ENCODE data around the gene UBE2G1.
"Not testable (repeated sequence)": the region's sequence is repeated elsewhere in the genome, so short reads cannot be mapped to it uniquely, and the experiment has no call there.

UBE2G1 gene

DNA sequence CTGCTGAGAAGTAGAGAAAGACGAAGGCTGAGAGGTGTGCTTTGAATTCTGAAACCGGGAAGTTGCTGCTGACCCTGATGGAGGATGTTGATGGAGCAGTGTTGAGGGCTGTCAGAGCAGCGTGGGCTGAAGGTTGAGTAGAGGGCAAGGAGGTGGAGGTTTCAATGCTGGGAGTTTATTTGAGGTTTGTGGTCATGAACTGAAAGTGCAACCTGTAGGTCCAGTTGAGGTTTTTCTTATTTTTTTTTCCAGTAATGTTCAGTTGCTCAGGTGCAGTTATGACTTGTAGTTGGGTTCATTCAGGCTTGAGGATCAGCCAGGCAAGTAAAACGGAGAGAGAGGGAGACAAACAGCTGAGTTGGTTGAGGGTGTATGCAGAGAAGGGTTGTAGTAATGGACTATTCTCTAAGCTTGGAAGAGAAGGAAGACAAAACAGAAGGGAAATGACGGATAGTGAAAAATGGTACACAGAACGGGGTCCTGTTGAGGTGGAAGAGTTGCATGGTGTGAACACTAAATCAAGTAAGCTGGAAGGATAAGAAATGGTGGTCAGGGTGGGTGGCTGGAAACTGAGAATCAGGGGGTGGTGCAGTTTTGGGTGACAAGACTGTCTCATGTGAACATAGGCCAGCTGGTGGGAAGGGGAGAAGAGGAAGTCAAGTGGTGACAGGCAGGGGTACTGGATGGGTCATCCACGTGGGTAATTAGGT is 8.7 kb upstream of the UBE2G1 start:
- no peak for DNase-seq (ENCODE audit: low read depth in 3 of 3)

GRCh38 chr17:4369557-4370230 is 3.2 kb upstream of the UBE2G1 start:
- DNase-seq (ENCODE audit: low read depth in 3 of 3): no peak

GRCh38 chr17:4368341-4368740 is 1.9 kb upstream of the UBE2G1 start:
- no peak for DNase-seq (ENCODE audit: low read depth in 3 of 3)

DNA sequence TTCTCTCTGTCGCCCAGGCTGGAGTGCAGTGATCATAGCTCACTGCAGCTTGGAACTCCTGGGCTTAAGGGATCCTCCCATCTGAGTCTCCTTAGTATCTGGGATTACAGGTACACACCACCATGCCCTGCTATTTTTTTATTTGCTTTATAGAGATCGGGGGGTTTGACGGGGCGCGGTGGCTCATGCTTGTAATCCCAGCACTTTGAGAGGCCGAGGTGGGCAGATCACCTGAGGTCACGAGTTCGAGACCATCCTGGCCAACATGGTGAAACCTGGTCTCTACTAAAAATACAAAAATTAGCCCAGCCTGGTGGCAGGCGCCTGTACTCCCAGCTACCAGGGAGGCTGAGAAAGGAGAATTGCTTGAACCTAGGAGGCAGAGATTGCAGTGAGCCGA is 702 bp upstream of the UBE2G1 start:
- DNase-seq (ENCODE audit: low read depth in 3 of 3): not testable (repeated sequence)

DNA sequence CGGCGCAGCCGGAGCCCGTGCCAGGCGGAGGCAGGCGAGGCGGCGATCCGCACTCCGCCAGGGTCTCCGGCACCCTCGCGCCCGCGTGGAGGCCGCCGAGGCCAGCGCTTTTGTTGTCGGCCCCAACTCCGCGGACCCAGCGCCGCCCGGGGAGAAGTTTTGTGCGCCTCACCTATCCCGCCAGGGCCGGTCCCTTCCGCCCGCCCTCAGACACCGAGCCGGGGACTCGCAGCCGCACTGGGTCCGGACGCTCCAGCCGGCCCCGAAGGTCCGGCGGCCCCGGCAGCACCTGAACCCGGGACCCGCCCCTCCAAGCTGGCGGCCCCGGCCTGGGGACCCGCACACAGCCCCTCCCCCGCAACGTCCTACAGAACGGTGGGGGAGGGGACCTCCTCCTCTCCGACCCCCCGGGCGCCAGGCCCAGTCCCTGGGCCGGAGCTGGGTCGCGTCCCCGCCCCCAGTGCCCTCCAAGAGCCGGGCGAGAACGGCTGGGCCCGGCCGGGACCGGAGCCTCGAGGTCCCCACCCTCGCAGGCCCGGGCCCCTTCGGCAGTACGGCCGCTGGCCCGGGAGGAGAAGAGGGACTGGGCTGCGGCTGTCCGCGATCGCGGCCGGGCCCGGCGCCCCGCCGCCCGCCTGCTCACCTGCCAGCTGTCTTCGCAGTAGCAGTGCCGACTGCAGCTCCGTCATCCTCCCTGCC is 698 bp downstream of the UBE2G1 start:
- DNase-seq (ENCODE audit: low read depth in 3 of 3): peak in 2 of 3 experiments; percentile 5 to 38

DNA sequence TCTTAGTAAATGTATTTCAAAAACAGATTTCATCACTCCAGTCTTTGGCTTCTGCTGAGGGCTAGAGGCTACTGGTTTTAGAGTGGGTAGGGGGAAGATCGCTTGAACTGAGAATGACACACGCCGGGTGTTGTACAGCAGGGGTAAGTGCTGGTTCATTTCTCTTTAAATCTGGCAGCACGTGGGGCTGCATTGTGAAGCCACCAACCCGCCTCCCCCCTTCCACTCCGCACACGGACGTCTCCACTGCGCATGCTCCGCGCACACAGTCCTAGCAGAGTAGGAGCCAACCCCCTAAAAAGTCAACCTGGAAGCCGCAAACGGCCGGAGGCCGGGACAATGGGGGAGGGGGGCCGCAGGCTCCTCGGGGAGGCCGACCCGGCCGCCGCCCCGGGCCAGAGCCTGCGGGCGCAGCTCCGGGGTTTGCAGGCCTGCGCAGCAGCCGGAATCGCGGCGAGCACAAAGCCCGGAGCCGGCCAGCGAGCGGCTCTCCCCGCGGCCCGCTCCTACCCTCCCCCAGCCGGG is 1.3 kb downstream of the UBE2G1 start:
- DNase-seq (ENCODE audit: low read depth in 3 of 3): peak; percentile 76 to 83 (median 82)

DNA sequence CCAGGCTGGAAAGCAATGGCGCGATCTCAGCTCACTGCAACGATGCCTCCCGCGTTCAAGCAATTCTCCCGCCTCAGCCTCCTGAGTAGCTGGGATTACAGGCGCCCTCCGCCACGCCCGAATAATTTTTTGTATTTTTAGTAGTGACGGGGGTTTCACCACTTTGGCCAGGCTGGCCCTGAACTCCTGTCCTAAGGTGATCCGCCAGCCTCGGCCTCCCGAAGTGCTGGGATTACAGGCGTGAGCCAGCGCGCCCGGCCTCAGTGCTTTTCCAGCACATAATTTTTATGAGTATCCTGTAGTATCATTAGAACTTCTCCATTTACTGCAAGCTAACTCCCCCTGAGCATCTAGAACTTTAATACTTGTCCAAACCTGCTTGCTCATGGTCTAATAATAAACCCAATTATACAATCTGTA is 1.8 kb downstream of the UBE2G1 start:
- no peak for DNase-seq (ENCODE audit: low read depth in 3 of 3)

DNA sequence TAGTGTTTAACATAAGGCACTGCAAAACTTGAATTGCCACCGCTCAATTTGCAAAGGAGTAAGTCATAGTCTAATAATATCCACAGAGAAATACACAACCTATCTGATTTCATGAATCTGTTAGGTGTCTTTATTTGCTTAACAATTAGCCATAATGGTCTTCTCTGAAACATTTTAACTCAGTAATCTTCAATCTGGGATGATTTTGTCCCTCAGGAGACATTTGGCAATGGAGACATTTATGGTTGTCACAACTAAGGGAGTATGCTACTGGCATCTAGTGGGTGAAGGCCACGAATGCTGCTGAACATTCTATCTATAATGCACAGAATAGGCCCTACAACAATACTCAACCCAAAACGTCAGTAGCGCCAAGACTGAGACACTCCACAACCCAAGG is 4.3 kb downstream of the UBE2G1 start:
- no peak for DNase-seq (ENCODE audit: low read depth in 3 of 3)

GRCh38 chr17:4358154-4358553 is 8.3 kb downstream of the UBE2G1 start:
- DNase-seq (ENCODE audit: low read depth in 3 of 3): no peak

DNA sequence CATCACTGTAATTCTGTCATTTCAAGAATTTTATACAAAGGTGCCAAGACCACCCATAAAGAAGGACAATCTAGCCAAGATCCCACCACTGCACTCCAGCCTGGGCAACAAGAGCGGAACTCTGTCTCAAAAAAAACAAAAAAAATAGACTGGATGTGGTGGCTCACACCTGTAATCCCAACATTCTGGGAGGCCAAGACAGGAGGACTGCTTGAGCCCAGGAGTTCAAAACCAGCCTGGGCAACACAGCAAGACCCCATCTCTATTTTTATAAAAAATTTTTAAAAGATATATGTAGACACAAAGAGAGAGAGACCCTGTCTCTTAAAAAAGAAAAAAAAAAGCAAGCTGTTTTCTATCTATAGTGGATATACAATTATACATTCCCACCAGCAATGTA is 8.8 kb downstream of the UBE2G1 start:
- no peak for DNase-seq (ENCODE audit: low read depth in 3 of 3)

DNA sequence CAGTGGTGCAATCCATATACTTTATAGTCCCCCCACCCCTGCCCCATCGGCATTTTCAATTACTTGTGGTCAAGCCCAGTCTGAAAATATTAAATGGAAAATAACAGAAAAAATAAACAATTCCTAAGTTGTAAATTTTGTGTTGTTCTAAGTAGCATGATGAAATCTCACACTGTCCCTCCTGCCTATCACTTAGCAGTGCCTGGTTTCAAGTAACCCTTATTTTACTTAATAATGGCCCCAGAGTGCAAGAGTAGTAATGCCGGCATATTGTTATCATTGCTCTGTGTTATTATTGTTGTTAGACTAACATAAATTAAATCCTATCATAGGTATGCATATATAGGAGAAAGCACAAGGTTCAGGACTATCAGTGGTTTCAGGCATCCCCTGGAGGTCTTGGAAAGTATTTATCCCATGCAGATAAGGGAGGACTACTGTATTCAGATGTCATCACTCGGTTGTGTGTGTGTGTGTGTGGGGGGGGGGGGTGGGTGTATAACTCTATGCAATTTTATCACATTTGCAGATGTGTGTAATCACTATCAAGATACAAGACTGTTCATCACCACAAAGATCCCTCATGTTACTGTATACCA is 9.3 kb downstream of the UBE2G1 start:
- DNase-seq (ENCODE audit: low read depth in 3 of 3): no peak

- DNase-seq (ENCODE audit: low read depth in 3 of 3): no peak
Measured at GRCh38 chr17:4354862-4355514, 11.5 kb downstream of the UBE2G1 start.

DNA sequence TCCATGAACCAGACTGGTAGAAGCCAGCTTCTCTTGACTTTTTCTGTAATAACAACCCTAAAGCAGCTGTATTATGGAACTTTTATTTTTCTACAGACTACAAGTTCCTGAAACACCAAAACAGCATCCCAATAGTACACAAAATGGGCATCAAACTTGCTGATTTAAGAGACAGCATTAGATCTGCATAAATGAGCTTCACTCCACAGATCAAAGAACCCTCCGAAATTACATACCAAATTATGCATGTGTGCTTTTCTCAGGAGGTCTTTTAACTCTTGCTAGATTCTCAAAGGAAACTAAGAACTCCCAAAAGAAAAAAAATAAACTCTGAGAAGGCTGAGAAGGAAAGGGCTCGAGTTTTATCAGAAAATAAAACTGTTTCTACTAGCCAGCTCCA is 12.3 kb downstream of the UBE2G1 start:
- no peak for DNase-seq (ENCODE audit: low read depth in 3 of 3)

DNA sequence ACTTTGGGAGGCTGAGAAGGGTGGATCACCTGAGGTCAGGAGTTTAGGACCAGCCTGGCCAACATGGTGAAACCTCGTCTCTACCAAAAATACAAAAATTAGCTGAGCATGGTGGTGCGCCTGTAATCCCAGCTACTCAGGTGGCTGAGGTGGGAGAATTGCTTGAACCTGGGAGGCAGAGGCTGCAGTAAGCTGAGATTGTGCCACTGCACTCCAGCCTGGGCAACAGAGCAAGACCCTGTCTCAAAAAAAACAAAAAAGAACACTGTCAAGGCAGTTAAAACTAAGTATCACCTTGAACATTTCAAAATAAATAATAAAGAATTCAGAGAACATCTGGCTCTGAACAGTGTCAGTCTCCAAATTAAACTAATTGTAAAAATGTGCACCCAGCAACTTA is 16.3 kb downstream of the UBE2G1 start:
- not testable (repeated sequence) for DNase-seq (ENCODE audit: low read depth in 3 of 3)

GRCh38 chr17:4345581-4346252 is 20.8 kb downstream of the UBE2G1 start:
- DNase-seq (ENCODE audit: low read depth in 3 of 3): no peak

DNA sequence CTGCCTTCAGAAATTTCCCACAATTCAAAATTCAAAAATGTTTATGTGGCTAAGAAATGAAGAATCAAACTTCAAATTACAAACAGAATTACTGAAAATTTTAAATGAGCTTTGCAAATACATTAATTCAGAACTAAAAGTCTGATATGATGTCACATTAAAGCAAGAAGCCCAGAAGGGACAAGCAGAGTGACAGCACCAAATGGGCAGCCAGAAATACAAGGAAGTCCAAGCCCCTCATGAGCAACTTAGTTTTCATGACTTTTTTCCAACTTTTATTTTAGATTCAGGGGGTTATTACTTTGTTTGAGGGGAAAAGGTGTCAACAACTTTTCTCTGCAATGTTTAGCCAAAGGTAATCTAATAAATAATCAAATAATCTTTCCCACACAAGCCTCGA is 21.5 kb downstream of the UBE2G1 start:
- DNase-seq (ENCODE audit: low read depth in 3 of 3): no peak

DNA sequence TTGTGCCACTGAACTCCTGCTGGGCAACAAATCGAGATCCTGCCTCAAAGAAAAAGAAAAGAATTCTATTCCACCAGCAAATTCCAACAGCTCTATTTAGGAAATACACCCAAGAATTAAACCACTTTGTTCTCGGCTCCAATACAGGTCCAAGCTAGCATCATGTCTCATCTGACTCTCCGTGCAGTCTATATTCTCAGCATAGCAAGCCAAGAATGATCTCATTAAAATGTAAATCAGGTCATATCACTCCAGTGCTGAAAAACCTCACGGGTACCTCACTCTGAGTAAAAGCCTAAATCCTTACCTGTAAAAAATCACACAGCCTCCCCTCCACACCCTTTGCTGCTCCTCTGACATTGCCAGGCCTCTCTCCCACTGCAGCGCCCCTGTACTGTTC is 23.9 kb downstream of the UBE2G1 start:
- DNase-seq (ENCODE audit: low read depth in 3 of 3): no peak

DNA sequence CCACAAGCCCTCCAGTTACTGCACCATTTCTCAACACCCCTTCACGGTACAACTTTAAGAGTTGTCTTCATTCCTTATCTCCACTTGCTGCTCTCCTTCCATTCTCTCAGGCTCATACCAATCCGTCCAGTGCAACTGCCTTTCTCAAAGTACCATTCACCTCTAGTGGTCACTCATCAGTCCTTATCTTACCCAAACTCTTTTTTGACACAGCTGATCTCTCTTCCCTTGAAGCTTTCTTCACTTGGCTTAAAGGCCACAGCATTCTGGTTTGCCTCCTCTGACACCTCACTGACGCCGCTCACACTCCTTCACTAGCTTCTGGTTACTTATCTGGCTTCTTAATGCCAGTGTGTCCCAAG is 24.9 kb downstream of the UBE2G1 start:
- DNase-seq (ENCODE audit: low read depth in 3 of 3): no peak

- no peak for DNase-seq (ENCODE audit: low read depth in 3 of 3)
Measured at GRCh38 chr17:4340914-4341615, 25.4 kb downstream of the UBE2G1 start.

DNA sequence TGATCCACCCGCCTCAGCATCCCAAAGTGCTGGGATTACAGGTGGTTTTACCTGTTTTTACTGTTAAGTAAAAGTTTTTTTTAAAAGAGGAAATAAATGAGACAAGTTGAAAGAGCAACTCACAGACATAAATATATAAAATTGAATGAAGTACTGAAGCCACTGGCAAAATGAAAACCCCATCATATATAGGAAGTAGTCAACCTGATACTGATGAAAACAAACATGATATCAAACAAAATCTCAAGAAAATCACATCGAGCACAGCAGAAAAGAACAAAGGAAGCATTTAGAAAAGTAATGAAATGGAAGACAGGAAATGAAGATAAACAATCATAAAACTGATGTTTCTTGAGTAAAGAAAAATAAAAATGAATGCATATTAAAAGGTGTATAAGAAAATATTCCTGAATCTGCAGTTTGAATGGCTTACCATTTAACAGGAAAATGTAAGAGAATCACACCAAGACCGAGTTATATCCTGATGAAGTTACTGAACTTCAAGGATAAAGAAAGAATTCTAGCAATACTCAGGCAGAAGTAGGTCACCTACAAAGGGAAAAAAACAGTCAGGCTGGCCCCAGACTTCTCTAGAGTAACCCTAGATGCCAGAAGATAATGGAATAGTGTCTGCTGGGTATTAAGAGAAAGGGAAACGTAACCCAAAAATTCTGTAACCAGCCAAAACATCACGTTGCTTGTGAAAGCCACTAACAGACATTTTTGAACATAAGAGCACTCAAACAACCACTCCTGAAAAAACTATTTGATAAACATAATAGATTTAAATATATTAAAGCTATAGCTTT is 31.5 kb downstream of the UBE2G1 start:
- DNase-seq (ENCODE audit: low read depth in 3 of 3): no peak

Data from stimulated activated CD4-positive, alpha-beta T cell treated with anti-CD3 and anti-CD28 coated beads, TNF-alpha, amount 100 ng/mL, for 4 hours (primary cell).